ENCODE results near the gene LRRC3B.

DNA sequence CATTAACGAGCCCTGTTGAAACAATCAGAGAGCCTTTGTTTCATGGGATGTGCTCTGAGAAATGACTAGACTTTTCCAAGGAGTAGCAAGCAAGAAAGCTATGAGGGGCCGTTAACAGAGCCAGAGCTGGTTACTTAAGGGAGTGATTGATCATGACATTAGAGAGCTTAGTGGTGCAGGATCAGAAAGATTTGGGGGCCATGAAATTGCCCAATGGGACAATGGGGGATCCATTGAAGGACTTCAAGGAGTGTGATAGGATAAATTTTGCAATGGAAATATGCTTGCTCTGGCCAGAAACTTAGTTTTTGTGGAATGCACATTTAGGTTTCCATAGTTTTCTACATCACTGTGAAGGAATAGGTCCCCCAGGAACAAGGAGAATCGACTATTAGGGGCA, 45.6 kb downstream of the LRRC3B start:
- TF ChIP-seq, protein P1, sequence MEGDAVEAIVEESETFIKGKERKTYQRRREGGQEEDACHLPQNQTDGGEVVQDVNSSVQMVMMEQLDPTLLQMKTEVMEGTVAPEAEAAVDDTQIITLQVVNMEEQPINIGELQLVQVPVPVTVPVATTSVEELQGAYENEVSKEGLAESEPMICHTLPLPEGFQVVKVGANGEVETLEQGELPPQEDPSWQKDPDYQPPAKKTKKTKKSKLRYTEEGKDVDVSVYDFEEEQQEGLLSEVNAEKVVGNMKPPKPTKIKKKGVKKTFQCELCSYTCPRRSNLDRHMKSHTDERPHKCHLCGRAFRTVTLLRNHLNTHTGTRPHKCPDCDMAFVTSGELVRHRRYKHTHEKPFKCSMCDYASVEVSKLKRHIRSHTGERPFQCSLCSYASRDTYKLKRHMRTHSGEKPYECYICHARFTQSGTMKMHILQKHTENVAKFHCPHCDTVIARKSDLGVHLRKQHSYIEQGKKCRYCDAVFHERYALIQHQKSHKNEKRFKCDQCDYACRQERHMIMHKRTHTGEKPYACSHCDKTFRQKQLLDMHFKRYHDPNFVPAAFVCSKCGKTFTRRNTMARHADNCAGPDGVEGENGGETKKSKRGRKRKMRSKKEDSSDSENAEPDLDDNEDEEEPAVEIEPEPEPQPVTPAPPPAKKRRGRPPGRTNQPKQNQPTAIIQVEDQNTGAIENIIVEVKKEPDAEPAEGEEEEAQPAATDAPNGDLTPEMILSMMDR (IDR thresholded peaks at IDR 0.05; ENCODE audit: poor library complexity, severe bottlenecking) = no peak
- no peak for TF ChIP-seq TAF1 (IDR thresholded peaks at IDR 0.05; ENCODE audit: low read depth)
- TF ChIP-seq EZH2 (IDR thresholded peaks at IDR 0.05; ENCODE audit: borderline replicate concordance, insufficient read depth, low read length, poor library complexity, severe bottlenecking) = no peak
- TF ChIP-seq POLR2AphosphoS5 (IDR thresholded peaks at IDR 0.05) = no peak

All from neural cell (in vitro differentiated cells).